ENCODE results near the gene AIP.

DNA sequence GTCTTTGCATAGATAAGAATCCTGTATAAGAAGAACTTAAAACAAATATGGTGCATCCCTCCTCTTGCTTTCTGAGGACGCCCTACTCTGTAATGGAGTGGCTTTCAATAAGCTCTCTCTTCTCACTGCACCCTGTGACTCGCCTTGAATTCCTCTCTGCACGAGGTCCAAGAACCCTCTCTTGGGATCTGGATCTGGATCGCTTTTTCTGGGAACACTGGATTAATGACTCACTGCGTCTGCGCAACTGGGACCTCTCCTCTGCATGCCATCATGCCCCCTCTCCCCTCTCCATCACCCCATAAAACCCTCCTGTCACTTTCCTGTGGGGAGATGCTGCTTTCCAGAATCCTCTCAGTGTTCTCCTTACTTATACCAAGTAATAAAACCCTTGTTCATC lies 55.5 kb downstream of the AIP start:
- no peak for TF ChIP-seq POU2F2 (IDR thresholded peaks at IDR 0.05; ENCODE audit: low read depth, low read length)
- TF ChIP-seq POLR2A (IDR thresholded peaks at IDR 0.05; ENCODE audit: low read depth, low read length) = no peak
- TF ChIP-seq POLR2AphosphoS5 (IDR thresholded peaks at IDR 0.05; ENCODE audit: low read depth, low read length) = no peak
- TF ChIP-seq TAF1 (IDR thresholded peaks at IDR 0.05; ENCODE audit: low read depth, low read length) = no peak
- no peak for TF ChIP-seq PAX5 (IDR thresholded peaks at IDR 0.05; ENCODE audit: insufficient read depth, low read length, severe bottlenecking)
- TF ChIP-seq SPI1 (IDR thresholded peaks at IDR 0.05; ENCODE audit: low read depth, low read length) = no peak
